Kasumi-1 (cell line): ENCODE results near the gene MEPCE.
A peak's percentile ranks its signal among the peaks of the same experiment; 100 is the strongest.
"Not testable (repeated sequence)": the region's sequence is repeated elsewhere in the genome, so short reads cannot be mapped to it uniquely, and the experiment has no call there.

Experiments used
- DNase-seq, 2 experiments: peaks; one replicate each; lab custom pipeline; 2025; lab: John Stamatoyannopoulos, UW

The MEPCE gene

GRCh38 chr7:100429637-100430492 is at the start of gene MEPCE:
TSS of gene MEPCE (plus strand) at chr7:100429831. CDS start at chr7:100430019, 188 bp downstream.
- DNase-seq = peak; percentile 73 to 80

GRCh38 chr7:100380196-100380595 is 49.4 kb upstream of the MEPCE start:
- DNase-seq = no peak

- not testable (repeated sequence) for DNase-seq
Observed at GRCh38 chr7:100381531-100382233, 47.9 kb upstream of the MEPCE start.

- DNase-seq = not testable (repeated sequence)
Observed at GRCh38 chr7:100382234-100382853, 47.3 kb upstream of the MEPCE start.

GRCh38 chr7:100384628-100385294 is 44.9 kb upstream of the MEPCE start:
- no peak for DNase-seq

GRCh38 chr7:100386940-100387339 is 42.7 kb upstream of the MEPCE start:
- DNase-seq = no peak

- no peak for DNase-seq
Observed at GRCh38 chr7:100387695-100388094, 41.9 kb upstream of the MEPCE start.

- DNase-seq = no peak
Observed at GRCh38 chr7:100389437-100390088, 40.1 kb upstream of the MEPCE start.

GRCh38 chr7:100390286-100391009 is 39.2 kb upstream of the MEPCE start:
- DNase-seq = no peak

GRCh38 chr7:100393233-100393905 is 36.3 kb upstream of the MEPCE start:
- DNase-seq = no peak

- no peak for DNase-seq
Observed at GRCh38 chr7:100394077-100394476, 35.6 kb upstream of the MEPCE start.

- no peak for DNase-seq
Observed at GRCh38 chr7:100396421-100396982, 33.1 kb upstream of the MEPCE start.

- no peak for DNase-seq
Observed at GRCh38 chr7:100397315-100398081, 32.1 kb upstream of the MEPCE start.

GRCh38 chr7:100398239-100398638 is 31.4 kb upstream of the MEPCE start:
- DNase-seq = no peak

- DNase-seq = no peak
Observed at GRCh38 chr7:100400041-100400440, 29.6 kb upstream of the MEPCE start.

- peak; percentile 16 to 40 for DNase-seq
Observed at GRCh38 chr7:100400656-100401055, 29.0 kb upstream of the MEPCE start.

- no peak for DNase-seq
Observed at GRCh38 chr7:100401811-100402210, 27.8 kb upstream of the MEPCE start.

- DNase-seq = no peak
Observed at GRCh38 chr7:100402241-100402640, 27.4 kb upstream of the MEPCE start.

- no peak for DNase-seq
Observed at GRCh38 chr7:100406767-100407166, 22.9 kb upstream of the MEPCE start.
